ENCODE measurements around the gene SLC44A5.
"Not testable (repeated sequence)": the region's sequence is repeated elsewhere in the genome, so short reads cannot be mapped to it uniquely, and the experiment has no call there.

SLC44A5 gene

DNA sequence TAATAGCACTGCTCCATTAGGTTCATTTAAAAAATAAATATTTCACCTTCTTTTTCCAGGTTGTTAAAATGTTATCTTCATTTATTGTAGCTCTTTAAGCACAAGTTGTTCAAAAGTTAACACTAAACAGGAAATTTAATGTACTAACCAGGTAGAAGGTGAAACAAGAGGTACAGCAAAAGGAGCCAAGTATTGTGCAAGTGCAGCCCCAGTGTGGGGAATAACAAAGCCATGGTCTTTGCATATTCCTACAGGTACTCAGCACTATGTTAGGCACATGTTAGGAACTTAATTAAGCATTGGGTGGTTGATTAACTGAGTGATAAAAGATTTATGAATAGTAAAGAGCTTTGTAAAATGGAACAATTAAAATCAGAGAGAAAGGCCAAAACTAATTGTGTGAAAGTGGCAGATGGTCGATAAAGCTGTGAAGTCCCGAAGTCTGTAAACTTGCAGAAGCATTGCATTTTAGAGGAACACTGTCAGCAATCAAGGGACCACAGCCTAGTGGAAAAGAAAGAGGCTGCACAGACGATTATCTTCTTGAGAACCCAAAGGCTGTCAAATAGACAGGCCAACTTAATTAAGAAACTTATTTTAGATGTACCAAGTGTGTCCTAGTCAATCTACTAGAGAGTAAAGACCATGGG, 185.8 kb downstream of the SLC44A5 start:
- H3K4me1 ChIP-seq (ENCODE audit: control insufficient read depth, insufficient read depth, low read length) = no peaks in the 10 kb centered on the region
- no peak overlapping the region for H3K27ac ChIP-seq (ENCODE audit: insufficient read depth, low read depth, low read length, poor library complexity, severe bottlenecking)
- H3K4me3 ChIP-seq (ENCODE audit: insufficient read depth, low read depth, low read length) = no peak overlapping the region
- 92 to 96% methylated on average over 3 of the region's 3 CpGs for WGBS, 2 experiments
- H3K36me3 ChIP-seq (ENCODE audit: control insufficient read depth, insufficient read depth, low read length) = no peaks in the 10 kb centered on the region
- no peaks in the 10 kb centered on the region for H3K27me3 ChIP-seq (ENCODE audit: control insufficient read depth, insufficient read depth, low read length, poor library complexity, severe bottlenecking)
- no peaks in the 10 kb centered on the region for H3K9me3 ChIP-seq (ENCODE audit: control insufficient read depth, low read length)

DNA sequence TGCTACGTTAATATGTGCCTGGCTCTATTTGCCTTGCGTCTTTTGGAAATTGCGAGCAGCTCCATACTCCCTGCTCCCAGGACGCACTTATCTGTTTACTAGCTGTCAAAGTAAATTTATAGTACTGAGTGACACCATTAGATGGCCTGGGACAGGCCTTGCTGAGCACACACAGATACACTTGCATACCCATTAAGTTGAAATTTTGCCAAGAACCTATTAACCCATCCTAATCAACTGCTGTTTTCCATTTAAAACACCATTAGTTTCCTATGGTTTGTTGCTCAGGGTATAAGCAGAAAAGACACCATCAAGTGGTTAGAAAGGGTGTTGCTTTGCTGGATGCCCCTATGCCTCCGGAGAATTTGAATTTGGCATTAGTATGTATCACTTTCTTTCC, 187.3 kb downstream of the SLC44A5 start:
- no peaks in the 10 kb centered on the region for H3K9me3 ChIP-seq (ENCODE audit: control insufficient read depth, low read length)
- H3K4me3 ChIP-seq (ENCODE audit: insufficient read depth, low read depth, low read length) = no peak overlapping the region
- 98% methylated on average over 4 to 5 of the region's 5 CpGs for WGBS, 2 experiments
- no peaks in the 10 kb centered on the region for H3K36me3 ChIP-seq (ENCODE audit: control insufficient read depth, insufficient read depth, low read length)
- no peaks in the 10 kb centered on the region for H3K27me3 ChIP-seq (ENCODE audit: control insufficient read depth, insufficient read depth, low read length, poor library complexity, severe bottlenecking)
- H3K27ac ChIP-seq (ENCODE audit: insufficient read depth, low read depth, low read length, poor library complexity, severe bottlenecking) = no peak overlapping the region
- H3K4me1 ChIP-seq (ENCODE audit: control insufficient read depth, insufficient read depth, low read length) = no peaks in the 10 kb centered on the region

DNA sequence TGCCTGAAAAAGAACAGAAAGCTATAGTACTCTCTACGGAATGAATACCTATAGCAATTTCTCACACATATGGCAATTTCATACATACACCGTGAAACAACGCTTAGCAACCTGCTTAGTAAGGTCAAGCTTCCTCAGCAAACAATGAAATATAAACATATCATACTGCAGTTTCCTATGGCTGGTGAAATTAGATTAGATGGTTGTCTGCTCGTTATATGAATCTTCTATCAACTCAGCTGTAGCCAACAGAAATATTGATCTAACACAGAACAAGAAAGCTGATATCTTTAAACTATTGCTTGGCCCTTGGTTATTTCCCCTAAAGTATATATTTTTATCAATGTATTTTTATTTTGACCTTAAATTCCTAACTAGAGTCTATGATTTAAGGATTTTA, 187.8 kb downstream of the SLC44A5 start:
- Histone ChIP-seq H3K27me3 (ENCODE audit: control insufficient read depth, insufficient read depth, low read length, poor library complexity, severe bottlenecking) (no peaks in the 10 kb centered on the region), H3K36me3 (ENCODE audit: control insufficient read depth, insufficient read depth, low read length) (no peaks in the 10 kb centered on the region), H3K9me3 (ENCODE audit: control insufficient read depth, low read length) (no peaks in the 10 kb centered on the region), H3K4me1 (ENCODE audit: control insufficient read depth, insufficient read depth, low read length) (no peaks in the 10 kb centered on the region), H3K27ac (ENCODE audit: insufficient read depth, low read depth, low read length, poor library complexity, severe bottlenecking) (no peak overlapping the region), H3K4me3 (ENCODE audit: insufficient read depth, low read depth, low read length) (no peak overlapping the region)
- 89 to 96% methylated on average over 3 of the region's 4 CpGs for WGBS, 2 experiments

DNA sequence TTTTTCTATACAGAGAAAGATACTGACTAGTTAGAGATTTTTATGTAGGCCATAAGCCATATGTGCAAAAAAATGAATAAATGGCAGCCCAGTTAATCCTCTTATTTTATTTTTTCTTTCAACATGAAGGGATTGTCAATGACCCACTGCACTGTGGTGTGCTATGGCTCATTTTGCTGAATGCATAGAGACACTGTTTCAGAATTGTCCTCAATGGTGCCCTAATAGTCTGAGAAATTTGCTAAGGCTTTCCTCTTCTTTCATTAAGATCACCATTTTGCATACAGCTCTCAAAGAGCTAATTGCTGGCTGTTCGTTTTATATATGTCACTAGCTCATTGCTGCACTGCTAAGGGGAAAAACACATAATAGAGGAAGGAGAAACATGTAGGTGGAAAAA, 189.5 kb downstream of the SLC44A5 start:
- H3K4me3 ChIP-seq (ENCODE audit: insufficient read depth, low read depth, low read length) = no peak overlapping the region
- no CpG with 5 or more reads among the region's 1 CpG for WGBS, 2 experiments
- H3K36me3 ChIP-seq (ENCODE audit: control insufficient read depth, insufficient read depth, low read length) = no peaks in the 10 kb centered on the region
- H3K4me1 ChIP-seq (ENCODE audit: control insufficient read depth, insufficient read depth, low read length) = no peaks in the 10 kb centered on the region
- H3K27me3 ChIP-seq (ENCODE audit: control insufficient read depth, insufficient read depth, low read length, poor library complexity, severe bottlenecking) = no peaks in the 10 kb centered on the region
- H3K27ac ChIP-seq (ENCODE audit: insufficient read depth, low read depth, low read length, poor library complexity, severe bottlenecking) = no peak overlapping the region
- no peaks in the 10 kb centered on the region for H3K9me3 ChIP-seq (ENCODE audit: control insufficient read depth, low read length)

DNA sequence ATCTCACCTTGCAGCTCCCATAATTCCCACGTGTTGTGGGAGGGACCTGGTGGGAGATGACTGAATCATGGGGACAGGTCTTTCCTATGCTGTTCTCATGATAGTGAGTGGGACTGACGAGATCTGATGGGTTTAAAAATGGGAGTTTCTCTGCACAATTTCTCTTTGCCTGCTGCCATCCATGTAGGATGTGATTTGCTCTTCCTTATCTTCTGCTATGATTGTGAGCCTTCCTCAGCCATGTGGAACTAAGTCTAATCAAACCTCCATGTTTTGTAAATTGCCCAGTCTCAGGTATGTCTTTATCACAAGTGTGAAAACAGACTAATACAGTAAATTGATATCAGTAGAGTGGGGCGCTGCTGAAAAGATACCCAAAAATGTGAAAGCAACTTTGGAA, 195.7 kb downstream of the SLC44A5 start:
- Histone ChIP-seq H3K4me1 (ENCODE audit: control insufficient read depth, insufficient read depth, low read length) (no peaks in the 10 kb centered on the region), H3K27me3 (ENCODE audit: control insufficient read depth, insufficient read depth, low read length, poor library complexity, severe bottlenecking) (no peaks in the 10 kb centered on the region), H3K27ac (ENCODE audit: insufficient read depth, low read depth, low read length, poor library complexity, severe bottlenecking) (no peak overlapping the region), H3K9me3 (ENCODE audit: control insufficient read depth, low read length) (no peaks in the 10 kb centered on the region), H3K4me3 (ENCODE audit: insufficient read depth, low read depth, low read length) (no peak overlapping the region), H3K36me3 (ENCODE audit: control insufficient read depth, insufficient read depth, low read length) (no peaks in the 10 kb centered on the region)
- 90 to 96% methylated on average over 3 of the region's 3 CpGs for WGBS, 2 experiments

DNA sequence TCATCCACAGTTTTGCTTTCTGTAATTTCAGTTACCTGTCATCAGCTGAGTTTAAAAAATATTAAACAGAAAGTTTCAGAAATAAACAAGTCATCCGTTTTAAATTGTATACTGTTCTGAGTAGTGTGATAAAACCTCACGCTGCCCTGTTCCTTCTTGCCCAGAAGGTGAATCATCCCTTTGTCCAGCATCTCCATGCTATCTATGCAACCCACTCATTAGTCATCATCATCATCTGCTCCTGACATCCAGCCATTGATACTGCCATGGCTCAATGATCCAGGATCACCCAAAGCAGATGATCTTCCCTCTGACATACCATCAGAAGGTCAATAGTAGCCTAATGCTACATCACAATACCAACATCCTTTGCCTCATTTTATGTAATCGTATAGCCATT, 198.3 kb downstream of the SLC44A5 start:
- Histone ChIP-seq H3K27ac (ENCODE audit: insufficient read depth, low read depth, low read length, poor library complexity, severe bottlenecking) (no peak overlapping the region), H3K4me1 (ENCODE audit: control insufficient read depth, insufficient read depth, low read length) (no peaks in the 10 kb centered on the region), H3K4me3 (ENCODE audit: insufficient read depth, low read depth, low read length) (no peak overlapping the region), H3K36me3 (ENCODE audit: control insufficient read depth, insufficient read depth, low read length) (no peaks in the 10 kb centered on the region), H3K9me3 (ENCODE audit: control insufficient read depth, low read length) (no peaks in the 10 kb centered on the region), H3K27me3 (ENCODE audit: control insufficient read depth, insufficient read depth, low read length, poor library complexity, severe bottlenecking) (no peaks in the 10 kb centered on the region)
- whole genome bisulfite sequencing, 2 experiments = 91 to 100% methylated on average over 1 to 2 of the region's 3 CpGs

DNA sequence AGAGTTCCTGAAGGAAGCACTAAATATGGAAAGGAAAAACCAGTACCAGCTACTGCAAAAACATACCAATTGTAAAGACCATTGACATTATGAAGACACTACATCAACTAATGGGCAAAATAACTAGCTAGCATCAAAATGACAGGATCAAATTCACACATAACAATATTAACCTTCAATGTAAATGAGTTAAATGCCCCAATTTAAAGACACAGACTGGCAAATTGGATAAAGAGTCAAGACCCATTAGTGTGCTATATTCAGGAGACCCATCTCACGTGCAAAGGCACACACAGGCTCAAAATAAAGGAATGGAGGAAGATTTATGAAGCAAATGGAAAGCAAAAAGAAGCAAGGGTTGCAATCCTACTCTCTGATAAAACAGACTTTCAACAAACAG, 206.2 kb downstream of the SLC44A5 start:
- not testable (repeated sequence) for H3K4me1 ChIP-seq (ENCODE audit: control insufficient read depth, insufficient read depth, low read length); H3K9me3 ChIP-seq (ENCODE audit: control insufficient read depth, low read length); H3K27me3 ChIP-seq (ENCODE audit: control insufficient read depth, insufficient read depth, low read length, poor library complexity, severe bottlenecking); H3K36me3 ChIP-seq (ENCODE audit: control insufficient read depth, insufficient read depth, low read length); H3K27ac ChIP-seq (ENCODE audit: insufficient read depth, low read depth, low read length, poor library complexity, severe bottlenecking); H3K4me3 ChIP-seq (ENCODE audit: insufficient read depth, low read depth, low read length)
- 83 to 95% methylated on average over 1 of the region's 1 CpG for WGBS, 2 experiments

DNA sequence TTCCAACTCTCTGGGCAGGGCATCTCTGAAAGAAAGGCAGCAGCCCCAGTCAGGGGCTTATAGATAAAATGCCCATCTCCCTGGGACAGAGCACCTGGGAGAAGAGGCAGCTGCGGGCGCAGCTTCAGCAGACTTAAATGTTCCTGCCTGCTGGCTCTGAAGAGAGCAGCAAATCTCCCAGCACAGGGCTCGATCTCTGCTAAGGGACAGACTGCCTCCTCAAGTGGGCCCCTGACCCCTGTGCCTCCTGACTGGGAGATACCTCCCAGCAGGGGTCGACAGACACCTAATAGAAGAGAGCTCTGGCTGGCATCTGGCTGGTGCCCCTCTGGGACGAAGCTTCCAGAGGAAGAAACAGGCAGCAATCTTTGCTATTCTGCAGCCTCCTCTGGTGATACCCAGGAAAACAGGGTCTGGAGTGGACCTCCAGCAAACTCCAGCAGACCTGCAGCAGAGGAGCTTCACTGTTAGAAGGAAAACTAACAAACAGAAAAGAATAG, 207.7 kb downstream of the SLC44A5 start:
- 89 to 94% methylated on average over 5 of the region's 5 CpGs for WGBS, 2 experiments
- not testable (repeated sequence) for H3K9me3 ChIP-seq (ENCODE audit: control insufficient read depth, low read length); H3K36me3 ChIP-seq (ENCODE audit: control insufficient read depth, insufficient read depth, low read length); H3K27ac ChIP-seq (ENCODE audit: insufficient read depth, low read depth, low read length, poor library complexity, severe bottlenecking); H3K4me1 ChIP-seq (ENCODE audit: control insufficient read depth, insufficient read depth, low read length); H3K4me3 ChIP-seq (ENCODE audit: insufficient read depth, low read depth, low read length); H3K27me3 ChIP-seq (ENCODE audit: control insufficient read depth, insufficient read depth, low read length, poor library complexity, severe bottlenecking)

DNA sequence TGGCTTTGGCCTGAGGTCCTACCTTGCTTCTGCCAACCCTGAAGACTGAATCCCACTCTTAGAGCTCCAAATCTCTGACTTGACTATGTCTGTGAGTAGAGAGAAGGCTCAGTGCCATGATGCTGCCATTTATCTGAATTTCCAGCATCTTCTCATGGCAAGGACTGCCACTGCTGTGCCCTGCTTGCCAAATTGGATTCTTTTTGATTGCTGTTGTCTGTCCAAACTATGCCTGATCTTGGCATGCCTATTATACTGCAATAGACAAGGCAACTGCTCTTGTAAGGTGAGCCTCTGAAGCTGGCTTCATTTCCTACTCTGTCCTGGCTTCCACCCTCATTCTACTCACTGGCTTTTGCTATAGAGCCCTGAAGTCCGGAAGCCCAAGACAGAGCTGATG, 210.2 kb downstream of the SLC44A5 start:
- 90 to 92% methylated on average over 1 of the region's 1 CpG for WGBS, 2 experiments
- H3K9me3 ChIP-seq (ENCODE audit: control insufficient read depth, low read length) = no peaks in the 10 kb centered on the region
- no peaks in the 10 kb centered on the region for H3K4me1 ChIP-seq (ENCODE audit: control insufficient read depth, insufficient read depth, low read length)

DNA sequence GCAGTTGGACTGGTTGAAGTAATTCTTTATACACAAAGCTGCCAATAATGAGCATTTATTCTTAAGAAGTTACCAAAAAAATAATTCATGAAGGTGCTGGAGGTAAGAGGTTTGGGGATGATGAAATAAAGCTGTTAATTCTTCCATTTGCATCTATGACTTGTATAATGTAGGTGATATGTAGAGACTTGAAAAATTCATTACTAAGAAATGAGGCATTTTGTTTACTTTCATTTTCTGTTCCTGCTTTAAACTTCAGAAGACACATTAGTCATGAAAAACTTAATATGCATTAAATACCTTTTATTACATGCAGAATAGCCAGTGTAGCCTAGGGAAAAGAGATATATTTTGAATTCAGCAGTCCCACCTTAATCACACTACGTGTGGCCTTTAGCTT, 214.2 kb downstream of the SLC44A5 start:
- WGBS, 2 experiments = 88% methylated on average over 1 of the region's 1 CpG; no CpG with 5 or more reads in 1 of the 2 experiments
- H3K4me1 ChIP-seq (ENCODE audit: control insufficient read depth, insufficient read depth, low read length) = no peaks in the 10 kb centered on the region
- H3K4me3 ChIP-seq (ENCODE audit: insufficient read depth, low read depth, low read length) = no peak overlapping the region
- no peaks in the 10 kb centered on the region for H3K27me3 ChIP-seq (ENCODE audit: control insufficient read depth, insufficient read depth, low read length, poor library complexity, severe bottlenecking)
- H3K36me3 ChIP-seq (ENCODE audit: control insufficient read depth, insufficient read depth, low read length) = no peaks in the 10 kb centered on the region
- no peak overlapping the region for H3K27ac ChIP-seq (ENCODE audit: insufficient read depth, low read depth, low read length, poor library complexity, severe bottlenecking)
- no peaks in the 10 kb centered on the region for H3K9me3 ChIP-seq (ENCODE audit: control insufficient read depth, low read length)

More for the DNA sequence above, 210.2 kb downstream of the SLC44A5 start:
- H3K4me3 ChIP-seq (ENCODE audit: insufficient read depth, low read depth, low read length) = no peak overlapping the region
- H3K27ac ChIP-seq (ENCODE audit: insufficient read depth, low read depth, low read length, poor library complexity, severe bottlenecking) = no peak overlapping the region
- no peaks in the 10 kb centered on the region for H3K27me3 ChIP-seq (ENCODE audit: control insufficient read depth, insufficient read depth, low read length, poor library complexity, severe bottlenecking)
- no peaks in the 10 kb centered on the region for H3K36me3 ChIP-seq (ENCODE audit: control insufficient read depth, insufficient read depth, low read length)

DNA sequence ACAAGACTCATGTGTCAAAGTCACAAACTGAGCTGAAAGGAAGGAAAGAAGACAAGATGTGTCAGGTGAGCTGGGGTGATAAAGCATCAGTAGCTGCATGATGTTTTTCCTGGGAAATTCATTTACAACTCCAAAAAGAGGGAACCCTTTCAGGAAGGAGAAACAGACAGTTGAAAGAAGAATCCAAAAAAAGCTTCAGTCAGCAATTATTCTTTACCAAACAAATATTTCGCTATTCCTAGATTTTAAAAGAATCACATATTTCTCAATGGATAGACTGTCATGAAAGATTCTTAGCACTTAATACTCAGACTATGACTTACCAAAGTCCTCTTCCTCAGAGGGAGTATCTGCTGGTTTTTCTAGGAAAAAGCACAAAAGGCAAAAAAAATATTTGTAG, 214.7 kb downstream of the SLC44A5 start:
- Histone ChIP-seq H3K27ac (ENCODE audit: insufficient read depth, low read depth, low read length, poor library complexity, severe bottlenecking) (no peak overlapping the region), H3K36me3 (ENCODE audit: control insufficient read depth, insufficient read depth, low read length) (no peaks in the 10 kb centered on the region), H3K9me3 (ENCODE audit: control insufficient read depth, low read length) (no peaks in the 10 kb centered on the region), H3K27me3 (ENCODE audit: control insufficient read depth, insufficient read depth, low read length, poor library complexity, severe bottlenecking) (no peaks in the 10 kb centered on the region), H3K4me1 (ENCODE audit: control insufficient read depth, insufficient read depth, low read length) (no peaks in the 10 kb centered on the region), H3K4me3 (ENCODE audit: insufficient read depth, low read depth, low read length) (no peak overlapping the region)
- 93 to 100% methylated on average over 1 of the region's 1 CpG for WGBS, 2 experiments
